Measurements from ENCODE around the gene GAPT. TPM values are rescaled to one million over a fixed set of nuclear protein-coding genes. Genes with fewer than 3 reads are reported as not detected.

GAPT gene
- total and polyA plus RNA-seq, 2 donors (not counting 1 experiment from before 2014, with no cell fraction given) = not detected

GRCh38 chr5:58458141-58458742 is 33.0 kb upstream of the GAPT start:
- H3K9ac ChIP-seq (ENCODE audit: insufficient read depth, low read length) = no peak overlapping the region
- H3K79me2 ChIP-seq (ENCODE audit: control insufficient read depth, insufficient read depth, low read length) = peaks cover 31% of the 10 kb centered on the region
- H2AFZ ChIP-seq (ENCODE audit: low read length) = no peak overlapping the region
- no peaks in the 10 kb centered on the region for H3K27me3 ChIP-seq (ENCODE audit: control insufficient read depth, insufficient read depth, low read length)
- H3K4me1 ChIP-seq (ENCODE audit: control insufficient read depth, extremely low read depth, insufficient read depth, low read length) = peaks cover 3% of the 10 kb centered on the region
- H3K4me3 ChIP-seq (replicated peaks in 1 of 4; ENCODE audit: control extremely low read depth in 1 of 4, insufficient read depth in 1 of 4, low read depth in 3 of 4, low read length in 4 of 4) = peak overlapping the region; percentile 56 to 89 (median 84)
- no peaks in the 10 kb centered on the region for H3K9me3 ChIP-seq (ENCODE audit: control insufficient read depth, insufficient read depth, low read depth, low read length)
- H4K20me1 ChIP-seq (ENCODE audit: control insufficient read depth, extremely low read depth, insufficient read depth, low read length) = no peaks in the 10 kb centered on the region
- H3K27ac ChIP-seq (ENCODE audit: insufficient read depth, low read length) = peak overlapping the region; percentile 36
- H3K36me3 ChIP-seq (ENCODE audit: control insufficient read depth, insufficient read depth, low read length) = peaks cover 13% of the 10 kb centered on the region
- peak overlapping the region; percentile 91 for H3K4me2 ChIP-seq (ENCODE audit: extremely low read depth, insufficient read depth, low read length)
- no peak for DNase-seq (ENCODE audit: low read depth in 2 of 2)
- TF ChIP-seq, protein P1, sequence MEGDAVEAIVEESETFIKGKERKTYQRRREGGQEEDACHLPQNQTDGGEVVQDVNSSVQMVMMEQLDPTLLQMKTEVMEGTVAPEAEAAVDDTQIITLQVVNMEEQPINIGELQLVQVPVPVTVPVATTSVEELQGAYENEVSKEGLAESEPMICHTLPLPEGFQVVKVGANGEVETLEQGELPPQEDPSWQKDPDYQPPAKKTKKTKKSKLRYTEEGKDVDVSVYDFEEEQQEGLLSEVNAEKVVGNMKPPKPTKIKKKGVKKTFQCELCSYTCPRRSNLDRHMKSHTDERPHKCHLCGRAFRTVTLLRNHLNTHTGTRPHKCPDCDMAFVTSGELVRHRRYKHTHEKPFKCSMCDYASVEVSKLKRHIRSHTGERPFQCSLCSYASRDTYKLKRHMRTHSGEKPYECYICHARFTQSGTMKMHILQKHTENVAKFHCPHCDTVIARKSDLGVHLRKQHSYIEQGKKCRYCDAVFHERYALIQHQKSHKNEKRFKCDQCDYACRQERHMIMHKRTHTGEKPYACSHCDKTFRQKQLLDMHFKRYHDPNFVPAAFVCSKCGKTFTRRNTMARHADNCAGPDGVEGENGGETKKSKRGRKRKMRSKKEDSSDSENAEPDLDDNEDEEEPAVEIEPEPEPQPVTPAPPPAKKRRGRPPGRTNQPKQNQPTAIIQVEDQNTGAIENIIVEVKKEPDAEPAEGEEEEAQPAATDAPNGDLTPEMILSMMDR (conservative IDR thresholded peaks at IDR 0.05 in 1 of 2, IDR thresholded peaks at IDR 0.05 in 1 of 2; ENCODE audit: low read depth in 1 of 2, low read length in 2 of 2) = no peak
- no peak for TF ChIP-seq EZH2 (IDR thresholded peaks at IDR 0.05; ENCODE audit: low read length, missing control alignments)

- H3K4me1 ChIP-seq (ENCODE audit: control insufficient read depth, extremely low read depth, insufficient read depth, low read length) = peaks cover 3% of the 10 kb centered on the region
- H3K4me3 ChIP-seq (replicated peaks in 1 of 4; ENCODE audit: control extremely low read depth in 1 of 4, insufficient read depth in 1 of 4, low read depth in 3 of 4, low read length in 4 of 4) = peak overlapping the region; percentile 56 to 89 (median 84)
- H3K36me3 ChIP-seq (ENCODE audit: control insufficient read depth, insufficient read depth, low read length) = peaks cover 13% of the 10 kb centered on the region
- DNase-seq (ENCODE audit: low read depth in 2 of 2) = peak; percentile 22 to 68
- H3K27me3 ChIP-seq (ENCODE audit: control insufficient read depth, insufficient read depth, low read length) = no peaks in the 10 kb centered on the region
- H3K79me2 ChIP-seq (ENCODE audit: control insufficient read depth, insufficient read depth, low read length) = peaks cover 31% of the 10 kb centered on the region
- H4K20me1 ChIP-seq (ENCODE audit: control insufficient read depth, extremely low read depth, insufficient read depth, low read length) = no peaks in the 10 kb centered on the region
- peak overlapping the region; percentile 91 for H3K27ac ChIP-seq (ENCODE audit: insufficient read depth, low read length)
- no peak for TF ChIP-seq EZH2 (IDR thresholded peaks at IDR 0.05; ENCODE audit: low read length, missing control alignments)
- TF ChIP-seq, protein P1 (conservative IDR thresholded peaks at IDR 0.05 in 1 of 2, IDR thresholded peaks at IDR 0.05 in 1 of 2; ENCODE audit: low read depth in 1 of 2, low read length in 2 of 2) = no peak
- peak overlapping the region; percentile 91 for H3K4me2 ChIP-seq (ENCODE audit: extremely low read depth, insufficient read depth, low read length)
- H3K9me3 ChIP-seq (ENCODE audit: control insufficient read depth, insufficient read depth, low read depth, low read length) = no peaks in the 10 kb centered on the region
- H3K9ac ChIP-seq (ENCODE audit: insufficient read depth, low read length) = peak overlapping the region; percentile 43
- H2AFZ ChIP-seq (ENCODE audit: low read length) = no peak overlapping the region
These were observed 32.5 kb upstream of the GAPT start for GRCh38 chr5:58458743-58459145.

- H3K4me1 ChIP-seq (ENCODE audit: control insufficient read depth, extremely low read depth, insufficient read depth, low read length) = peaks cover 3% of the 10 kb centered on the region
- no peaks in the 10 kb centered on the region for H4K20me1 ChIP-seq (ENCODE audit: control insufficient read depth, extremely low read depth, insufficient read depth, low read length)
- H3K4me3 ChIP-seq (replicated peaks in 1 of 4; ENCODE audit: control extremely low read depth in 1 of 4, insufficient read depth in 1 of 4, low read depth in 3 of 4, low read length in 4 of 4) = peak overlapping the region; percentile 56 to 89 (median 84)
- no peak overlapping the region for H3K4me2 ChIP-seq (ENCODE audit: extremely low read depth, insufficient read depth, low read length)
- peaks cover 31% of the 10 kb centered on the region for H3K79me2 ChIP-seq (ENCODE audit: control insufficient read depth, insufficient read depth, low read length)
- TF ChIP-seq EZH2 (IDR thresholded peaks at IDR 0.05; ENCODE audit: low read length, missing control alignments) = no peak
- TF ChIP-seq, protein P1 (conservative IDR thresholded peaks at IDR 0.05 in 1 of 2, IDR thresholded peaks at IDR 0.05 in 1 of 2; ENCODE audit: low read depth in 1 of 2, low read length in 2 of 2) = no peak
- peaks cover 11% of the 10 kb centered on the region for H3K36me3 ChIP-seq (ENCODE audit: control insufficient read depth, insufficient read depth, low read length)
- H3K27me3 ChIP-seq (ENCODE audit: control insufficient read depth, insufficient read depth, low read length) = no peaks in the 10 kb centered on the region
- H3K9ac ChIP-seq (ENCODE audit: insufficient read depth, low read length) = peak overlapping the region; percentile 93
- H2AFZ ChIP-seq (ENCODE audit: low read length) = no peak overlapping the region
- no peaks in the 10 kb centered on the region for H3K9me3 ChIP-seq (ENCODE audit: control insufficient read depth, insufficient read depth, low read depth, low read length)
- peak in 1 of 2 donors; percentile 40 for DNase-seq (ENCODE audit: low read depth in 2 of 2)
- H3K27ac ChIP-seq (ENCODE audit: insufficient read depth, low read length) = peak overlapping the region; percentile 91
These were observed 31.9 kb upstream of the GAPT start for GRCh38 chr5:58459146-58460001.
